Measurements from ENCODE around the gene CHAD.
"Not testable (repeated sequence)": the region's sequence is repeated elsewhere in the genome, so short reads cannot be mapped to it uniquely, and the experiment has no call there.

Gene CHAD

DNA sequence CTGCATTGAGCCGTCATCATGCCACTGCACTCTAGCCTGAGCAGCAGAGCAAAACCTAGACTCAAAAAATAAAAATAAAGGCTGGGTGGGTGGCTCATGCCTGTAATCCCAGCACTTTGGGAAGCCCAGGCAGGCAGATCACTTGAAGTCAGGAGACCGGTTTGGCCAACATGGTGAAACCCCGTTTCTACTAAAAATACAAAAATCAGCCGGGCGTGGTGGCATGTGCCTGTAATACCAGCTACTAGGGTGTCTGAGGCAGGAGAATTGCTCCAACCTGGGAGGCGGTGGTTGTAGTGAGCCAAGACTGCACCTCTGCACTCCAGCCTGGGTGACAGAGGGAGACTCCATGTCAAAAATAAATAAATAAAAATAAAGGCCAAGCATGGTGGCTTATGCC is 40.6 kb downstream of the CHAD start:
- not testable (repeated sequence) for DNase-seq (ENCODE audit: low read depth)

DNA sequence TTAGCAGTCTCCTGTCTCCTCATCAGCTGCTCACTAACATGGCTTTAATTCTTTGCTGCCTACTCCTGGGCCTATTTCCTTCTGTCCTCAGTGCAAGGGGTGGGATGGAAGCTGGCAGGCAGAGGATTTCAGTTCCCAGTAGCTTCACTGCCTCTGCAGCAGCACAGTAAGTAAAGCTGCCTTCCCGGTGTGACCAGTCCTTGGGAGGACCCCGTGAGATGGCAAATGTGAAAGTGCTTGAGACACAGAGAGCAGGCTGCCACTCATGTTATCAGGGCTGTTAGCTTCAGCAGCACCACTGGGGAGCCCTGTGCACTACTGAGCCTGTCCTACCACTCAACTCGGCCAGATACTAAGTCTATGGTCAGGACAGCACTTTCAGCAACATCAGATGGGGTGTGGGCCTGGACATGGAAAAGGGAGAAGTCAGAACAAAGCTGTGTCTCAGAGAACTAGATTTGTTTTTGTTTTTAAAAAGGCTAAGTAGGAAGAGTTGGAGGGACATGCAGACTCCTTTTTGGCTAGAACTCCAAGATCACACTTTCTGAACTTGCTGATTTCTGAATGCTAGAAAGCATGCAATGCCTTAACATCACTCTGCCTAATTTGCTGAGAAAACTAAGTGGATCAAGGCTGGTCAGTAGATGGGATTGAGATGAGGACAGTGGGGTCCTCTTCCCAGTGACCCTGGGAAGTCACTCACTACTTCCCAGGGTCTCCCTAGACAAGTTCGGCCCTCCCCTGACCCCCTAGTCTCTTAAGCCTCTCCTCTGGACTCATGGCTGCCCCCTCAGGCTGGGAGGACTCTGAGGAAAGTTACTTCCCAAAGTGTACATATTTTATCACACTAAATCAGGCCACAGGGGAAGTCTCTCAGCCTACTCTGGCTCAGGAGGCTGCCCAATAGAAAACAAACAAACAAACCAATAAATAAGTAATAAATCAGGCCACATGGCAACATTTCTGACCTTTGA is 41.6 kb downstream of the CHAD start:
- no peak for DNase-seq (ENCODE audit: low read depth)

DNA sequence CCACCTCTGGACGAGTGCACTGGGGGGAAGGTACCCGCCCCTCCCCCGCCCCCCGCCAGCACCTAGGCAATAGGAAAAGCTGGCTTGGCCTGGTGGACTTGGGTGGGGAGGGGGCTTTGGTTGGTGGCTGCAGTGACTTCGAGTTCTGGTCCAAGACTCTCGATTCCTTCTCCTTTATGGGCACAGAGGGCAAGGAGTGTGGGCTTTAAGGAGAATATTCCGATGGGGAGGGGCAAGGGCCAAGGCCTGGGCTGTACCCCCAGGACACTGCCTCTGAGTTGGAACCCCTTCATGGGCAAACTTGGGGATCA is 42.3 kb downstream of the CHAD start:
- DNase-seq (ENCODE audit: low read depth), result no peak

DNA sequence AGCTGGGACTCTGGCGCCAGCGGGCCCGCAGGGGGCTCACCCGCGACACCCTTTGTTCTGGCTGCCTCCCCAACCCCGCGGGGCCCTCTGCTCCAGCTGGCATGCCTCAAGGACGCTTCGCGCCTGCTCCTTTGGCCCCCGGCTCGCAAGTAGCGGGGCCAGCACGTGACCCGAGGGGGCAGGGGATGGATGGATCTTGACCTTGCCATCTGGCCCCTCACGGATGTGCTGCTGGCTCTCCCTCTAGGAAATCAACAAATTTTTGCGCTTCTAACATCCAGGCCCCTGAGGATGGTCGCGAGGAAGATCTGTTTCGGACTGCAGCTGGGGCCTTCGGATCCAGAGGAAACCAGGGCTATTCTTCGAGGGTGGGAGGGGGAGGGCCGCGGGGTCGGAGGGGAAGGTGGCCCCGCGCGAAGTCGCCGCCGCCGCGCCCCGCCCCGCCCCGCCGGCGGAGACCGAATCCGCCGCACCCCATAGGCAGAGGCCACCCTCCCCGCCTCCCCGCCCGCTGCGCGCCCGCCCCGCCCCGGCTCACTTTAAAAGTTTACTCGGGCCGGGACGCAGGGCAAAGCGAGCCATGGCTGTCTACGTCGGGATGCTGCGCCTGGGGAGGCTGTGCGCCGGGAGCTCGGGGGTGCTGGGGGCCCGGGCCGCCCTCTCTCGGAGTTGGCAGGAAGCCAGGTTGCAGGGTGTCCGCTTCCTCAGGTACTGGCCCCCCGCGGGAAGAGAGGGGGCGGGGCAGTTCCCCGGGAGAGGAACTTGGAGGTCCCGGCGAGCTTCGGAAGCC is 42.8 kb downstream of the CHAD start, which contains the start of gene ACSF2:
Gene ACSF2, plus strand, starts transcription at position 537 of the 790 bp plus-strand sequence. Its CDS starts 44 bp downstream, at position 581.
- peak; percentile 63 for DNase-seq (ENCODE audit: low read depth)

DNA sequence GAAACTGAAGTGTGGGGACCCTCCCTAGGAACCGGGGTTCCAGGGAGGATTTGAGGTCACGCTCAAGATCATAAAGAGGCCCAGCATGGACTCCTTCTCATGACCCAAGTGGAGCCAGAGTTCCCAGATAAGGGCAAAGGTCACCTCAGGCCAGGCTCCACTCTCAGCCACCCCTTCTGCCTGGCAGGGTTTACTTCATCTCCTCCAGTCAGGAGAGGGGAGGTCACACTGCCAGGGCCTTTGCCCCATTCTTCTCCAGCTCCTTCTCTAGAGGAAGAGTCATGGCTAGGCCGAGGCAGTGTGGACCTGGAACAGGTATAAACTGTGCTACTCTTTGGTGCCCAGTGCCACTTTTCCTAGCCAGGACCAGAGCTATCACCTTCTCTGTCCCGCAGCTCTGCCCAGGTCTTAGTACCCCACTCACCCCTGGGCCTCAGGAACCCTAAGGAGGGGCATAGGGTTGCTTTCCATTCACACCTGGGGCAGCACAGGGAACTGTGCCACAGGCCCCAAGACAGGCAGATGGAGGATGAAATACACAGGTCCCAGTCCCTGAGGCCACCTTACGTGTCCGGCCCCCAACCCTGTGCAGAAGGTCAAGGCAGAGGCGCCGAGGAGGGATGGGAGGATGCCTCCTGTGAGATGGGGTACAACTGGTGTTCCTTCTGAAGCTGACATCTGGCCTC is 43.5 kb downstream of the CHAD start:
- DNase-seq (ENCODE audit: low read depth), result no peak

DNA sequence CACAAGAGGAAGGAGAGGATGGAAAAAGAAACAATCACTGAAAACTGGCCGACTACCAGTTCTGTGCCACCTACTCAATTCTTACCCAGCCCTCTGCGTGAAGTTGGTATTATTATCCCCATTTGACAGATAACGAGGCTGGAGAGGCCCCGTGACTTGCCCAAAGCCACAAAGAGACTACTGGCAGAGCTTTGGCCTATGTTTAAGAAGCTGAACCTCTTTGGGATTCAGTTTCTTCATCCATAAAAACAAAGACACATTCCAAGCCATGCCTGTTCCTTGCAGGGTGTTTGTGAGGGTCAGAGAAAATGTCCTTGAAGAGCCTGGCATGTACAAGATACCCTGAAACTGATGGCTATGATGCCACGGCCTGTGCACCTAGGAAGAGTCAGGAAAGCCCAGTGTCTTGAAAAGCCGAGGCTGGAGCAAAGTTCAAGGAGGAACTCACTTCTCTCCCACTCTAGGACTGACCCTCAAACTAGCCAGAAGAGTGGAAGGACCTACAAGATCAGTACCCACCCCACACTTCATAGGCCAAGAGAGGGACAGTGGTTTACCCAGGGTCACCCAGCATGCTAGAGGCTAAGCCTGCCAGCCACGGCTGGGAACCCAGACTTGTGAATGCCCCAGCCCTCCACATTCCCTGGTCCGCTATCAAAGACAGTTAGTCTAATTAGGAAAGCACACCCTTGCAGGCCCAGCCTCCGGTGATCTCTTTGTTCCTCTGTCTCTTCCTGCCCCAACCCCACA is 44.3 kb downstream of the CHAD start:
- DNase-seq (ENCODE audit: low read depth), result no peak

DNA sequence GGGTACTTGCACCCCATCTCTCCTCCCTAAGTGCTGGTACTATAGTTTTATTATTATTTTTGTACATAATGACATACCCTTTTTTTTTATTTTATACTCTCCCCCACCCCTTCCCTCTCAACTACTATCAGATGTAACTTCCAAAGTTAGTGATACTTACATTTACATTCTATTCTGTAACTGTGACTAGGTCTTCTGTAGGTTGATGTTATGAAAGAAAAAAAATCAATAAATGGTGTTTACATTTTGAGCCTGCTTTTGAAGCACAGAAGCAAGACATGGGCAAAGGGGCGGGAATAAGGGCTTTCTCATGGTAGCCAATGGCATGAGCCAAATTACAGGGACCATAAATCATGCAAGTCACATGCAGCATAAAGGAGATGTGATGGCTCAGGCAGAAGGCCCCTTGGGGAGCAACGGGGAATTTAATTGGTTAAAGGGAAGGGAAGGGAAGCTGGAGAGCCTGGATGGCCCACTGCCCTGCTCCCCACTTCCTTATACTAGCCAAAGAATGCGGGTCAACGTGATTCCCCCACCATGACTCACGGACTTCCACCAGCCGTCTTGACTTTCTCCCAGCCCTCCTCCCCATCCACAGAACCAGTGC is 45.0 kb downstream of the CHAD start:
- no peak for DNase-seq (ENCODE audit: low read depth)

DNA sequence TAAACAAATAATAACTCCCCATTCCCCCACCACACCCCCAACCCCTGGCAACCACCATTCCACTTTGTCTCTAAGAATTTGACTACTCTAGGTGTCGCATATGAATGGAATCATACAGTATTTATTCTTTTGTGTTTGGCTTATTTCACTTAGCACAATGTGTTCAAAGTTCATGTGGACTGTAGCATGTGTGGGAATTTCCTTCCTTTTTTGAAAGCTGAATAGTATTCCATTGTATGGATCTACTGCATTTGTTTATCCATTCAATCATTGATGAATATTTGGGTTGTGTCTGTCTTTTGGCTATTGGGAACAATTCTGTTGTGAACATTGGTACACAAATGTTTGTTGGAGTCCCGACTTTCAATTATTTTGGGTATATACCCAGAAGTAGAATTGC is 45.9 kb downstream of the CHAD start:
- DNase-seq (ENCODE audit: low read depth), result no peak

DNA sequence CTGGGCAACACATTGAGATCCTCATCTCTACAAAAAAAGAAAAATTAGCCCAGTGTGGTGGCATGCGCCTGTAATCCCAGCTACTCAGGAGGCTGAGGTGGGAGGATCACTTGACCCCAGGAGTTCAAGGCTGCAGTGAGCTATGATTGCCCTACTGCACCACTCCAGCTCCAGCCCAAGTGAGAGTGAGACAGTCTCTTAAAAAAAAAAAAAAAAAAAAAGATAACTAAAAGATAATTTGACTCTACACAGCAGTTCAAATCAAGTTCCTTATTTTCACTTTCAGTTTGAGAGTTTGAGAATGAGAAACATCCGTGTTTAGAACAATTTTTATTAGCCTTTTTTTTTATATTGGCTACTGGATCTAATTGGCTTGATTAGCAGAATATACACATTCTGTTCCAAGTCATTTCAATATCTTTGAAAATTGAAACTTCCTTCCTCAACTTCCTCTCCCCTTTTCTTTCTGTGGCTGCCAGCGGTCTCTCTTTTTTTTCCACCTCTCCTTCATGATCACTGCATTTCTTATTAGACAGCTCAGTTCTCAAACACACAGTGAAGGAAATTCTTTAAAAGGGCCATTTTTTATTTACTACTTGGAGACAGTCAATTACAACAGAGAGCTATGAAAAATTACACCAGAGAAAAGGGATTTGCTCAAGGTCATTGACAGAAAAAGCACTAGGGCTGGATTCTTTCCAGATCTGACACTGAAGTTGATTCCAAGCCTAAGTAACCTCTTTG is 47.2 kb downstream of the CHAD start:
- DNase-seq (ENCODE audit: low read depth), result no peak

DNA sequence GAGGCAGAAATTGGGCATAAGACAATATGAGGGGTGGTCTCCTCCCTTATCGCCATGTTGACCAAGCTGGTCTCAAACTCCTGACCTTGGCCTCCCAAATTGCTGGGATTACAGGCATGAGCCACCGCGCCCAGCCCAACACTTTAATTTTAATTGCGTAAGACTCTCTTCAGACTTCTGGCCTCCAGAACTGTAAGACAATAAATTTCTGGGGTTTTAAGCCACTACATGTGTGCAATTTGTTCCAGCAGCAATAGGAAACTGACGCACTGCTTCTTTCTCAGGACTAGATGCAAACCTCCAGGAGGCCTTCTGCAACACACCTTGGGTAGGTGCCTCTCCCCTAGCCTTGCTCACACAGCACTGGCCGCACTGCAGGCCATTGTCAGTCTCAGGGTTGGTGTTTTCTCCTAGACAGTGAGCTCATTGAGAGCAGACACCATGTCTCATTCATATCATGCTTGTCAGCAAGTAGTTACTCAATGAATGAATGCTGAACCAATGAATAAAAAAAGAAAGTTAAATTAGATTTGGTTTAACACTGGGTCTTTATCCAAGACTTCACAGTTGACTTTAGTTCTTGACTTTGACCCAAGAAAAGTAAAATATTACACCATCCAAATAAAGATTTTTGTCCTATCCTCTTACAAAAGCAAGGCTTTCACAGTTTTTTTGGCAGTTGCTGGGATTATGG is 48.1 kb downstream of the CHAD start:
- DNase-seq (ENCODE audit: low read depth), result no peak

DNA sequence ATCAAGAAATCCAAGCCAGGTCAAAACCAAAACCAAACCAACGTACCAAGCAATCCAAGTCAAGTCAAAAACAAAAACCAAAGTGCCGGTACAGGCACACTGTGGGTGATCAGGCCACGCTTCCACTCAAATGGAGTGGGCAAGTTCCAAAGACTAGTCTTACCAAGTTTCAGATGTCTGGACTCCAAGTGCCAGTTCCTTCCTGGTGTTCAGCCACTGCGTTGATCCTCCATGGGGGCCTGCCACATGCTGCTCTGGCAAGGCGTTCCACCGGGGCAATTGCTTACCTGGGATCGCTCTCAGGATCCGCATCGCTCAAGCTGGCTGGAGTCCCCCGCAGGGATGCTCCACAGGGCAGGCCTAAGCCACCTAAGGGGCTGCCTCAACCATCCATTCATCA is 49.1 kb downstream of the CHAD start:
- not testable (repeated sequence) for DNase-seq (ENCODE audit: low read depth)

DNA sequence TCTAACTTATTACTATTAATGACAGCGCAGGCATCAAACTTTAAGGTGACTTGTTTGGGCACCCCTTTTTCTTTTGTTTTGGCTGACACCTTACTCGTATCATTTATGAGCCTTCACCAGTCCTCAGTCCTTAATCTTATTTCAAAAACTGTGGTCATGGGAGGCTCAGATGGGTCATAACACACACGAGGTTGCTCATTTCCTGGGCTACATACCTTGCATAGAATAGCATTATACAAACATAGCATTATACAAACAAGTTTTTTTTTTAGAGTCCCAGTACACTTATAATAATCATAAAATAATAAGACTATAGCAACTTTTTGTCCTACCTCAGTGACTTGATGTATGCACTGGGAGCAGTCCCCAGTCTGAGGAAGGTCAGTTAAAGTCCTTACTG is 53.9 kb downstream of the CHAD start:
- DNase-seq (ENCODE audit: low read depth), result no peak

Measured in activated T-helper 9 cell treated with anti-CD3 and anti-CD28 coated beads, Interleukin-2, amount 50 U/mL, for 16 hours (primary cell).